GDM1 (cell line): ENCODE measurements around the gene DIP2B.
"Not testable (repeated sequence)": the region's sequence is repeated elsewhere in the genome, so short reads cannot be mapped to it uniquely, and the experiment has no call there.

Experiments used
- DNase-seq: peaks from one replicate; lab custom pipeline; 2025; lab: John Stamatoyannopoulos, UW

The DIP2B gene

DNA sequence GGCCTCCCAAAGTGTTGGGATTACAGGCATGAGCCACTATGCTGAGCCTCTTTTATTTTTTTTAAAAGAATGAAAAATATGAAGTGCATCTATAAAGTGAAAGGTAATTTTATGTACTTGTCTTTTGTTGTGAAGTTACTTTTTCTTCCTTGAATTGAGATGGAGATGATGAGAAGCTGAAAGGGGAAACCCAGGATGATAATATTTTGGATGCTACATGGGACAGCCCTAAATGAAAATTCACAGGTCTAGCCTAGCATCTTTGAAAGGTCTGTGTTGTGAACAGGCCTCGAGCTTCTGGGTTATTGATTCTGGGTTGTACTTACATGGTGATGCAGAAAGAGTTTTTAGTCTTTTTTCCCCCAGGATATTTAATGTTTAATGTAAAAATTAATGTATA is 14.6 kb downstream of the DIP2B start:
- no peak for DNase-seq

DNA sequence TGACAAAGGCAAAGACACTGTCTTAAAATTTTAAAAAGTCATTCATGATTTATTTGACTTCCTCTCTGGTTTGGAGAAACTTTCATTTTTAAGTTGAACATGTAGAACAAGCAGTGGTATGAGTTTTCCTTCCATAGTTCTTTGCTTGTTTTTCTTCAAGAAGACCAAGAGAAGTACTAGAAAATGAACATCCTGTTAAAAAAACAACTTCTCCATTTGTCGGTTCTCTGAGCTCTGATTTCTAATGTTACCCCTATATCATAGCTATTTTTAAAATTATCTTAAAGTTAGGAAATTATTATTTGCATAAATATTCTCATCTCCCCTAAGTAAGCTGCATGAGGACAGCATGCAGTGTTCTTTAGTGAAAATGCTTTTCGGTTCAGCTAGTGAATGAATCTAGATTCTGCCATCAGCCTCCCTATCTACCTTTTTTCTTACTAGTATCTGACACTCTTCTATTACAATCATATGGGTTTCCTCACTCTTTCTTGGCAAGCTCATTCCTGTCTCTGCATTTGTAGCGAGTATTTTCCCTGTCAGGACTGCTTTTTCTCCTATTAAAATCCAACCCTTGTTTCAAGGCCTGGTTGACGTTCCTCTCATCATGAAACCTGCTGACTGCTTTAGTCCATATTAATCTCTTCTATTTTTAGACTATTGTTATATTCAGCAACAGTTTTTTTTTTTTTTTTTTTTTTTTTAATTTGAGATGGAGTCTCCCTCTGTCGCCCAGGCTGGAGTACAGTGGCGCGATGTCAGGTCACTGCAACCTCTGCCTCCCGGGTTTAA is 15.8 kb downstream of the DIP2B start:
- DNase-seq, result no peak

DNA sequence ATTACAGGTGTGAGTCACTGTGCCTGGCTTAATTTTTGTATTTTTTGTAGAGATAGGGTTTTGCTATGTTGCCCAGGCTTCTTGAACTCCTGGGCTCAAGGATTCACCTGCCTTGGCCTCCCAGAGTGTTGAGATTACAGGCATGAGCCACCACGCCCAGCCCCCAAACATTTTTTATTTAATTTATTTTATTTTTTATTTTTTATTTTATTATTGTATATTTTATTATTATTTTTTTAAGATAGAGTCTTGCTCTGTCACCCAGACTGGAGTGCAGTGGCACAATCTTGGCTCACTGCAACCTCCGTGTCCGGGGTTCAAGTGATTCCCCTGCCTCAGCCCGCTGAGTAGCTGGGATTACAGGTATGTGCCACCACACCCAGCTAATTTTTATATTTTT is 17.0 kb downstream of the DIP2B start:
- DNase-seq, result not testable (repeated sequence)

DNA sequence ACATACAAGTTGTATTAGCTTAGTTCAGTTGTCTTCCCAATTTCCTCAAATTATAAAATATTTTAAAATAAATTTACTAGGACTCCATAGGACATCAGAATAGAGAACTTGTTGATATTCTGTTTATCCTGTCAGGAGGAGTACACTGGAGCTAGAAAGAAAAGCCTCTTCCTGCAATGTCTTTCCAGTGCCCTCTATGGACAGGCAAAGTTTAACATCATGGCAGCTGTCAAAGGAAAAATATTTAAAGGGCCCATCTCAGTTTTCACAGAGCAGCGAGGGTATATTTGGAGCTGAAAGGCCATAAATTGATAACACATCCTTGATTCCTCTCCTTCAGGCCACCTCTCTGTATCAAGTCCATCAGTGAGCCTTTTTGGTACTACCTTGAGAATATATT is 19.0 kb downstream of the DIP2B start:
- DNase-seq, result no peak

DNA sequence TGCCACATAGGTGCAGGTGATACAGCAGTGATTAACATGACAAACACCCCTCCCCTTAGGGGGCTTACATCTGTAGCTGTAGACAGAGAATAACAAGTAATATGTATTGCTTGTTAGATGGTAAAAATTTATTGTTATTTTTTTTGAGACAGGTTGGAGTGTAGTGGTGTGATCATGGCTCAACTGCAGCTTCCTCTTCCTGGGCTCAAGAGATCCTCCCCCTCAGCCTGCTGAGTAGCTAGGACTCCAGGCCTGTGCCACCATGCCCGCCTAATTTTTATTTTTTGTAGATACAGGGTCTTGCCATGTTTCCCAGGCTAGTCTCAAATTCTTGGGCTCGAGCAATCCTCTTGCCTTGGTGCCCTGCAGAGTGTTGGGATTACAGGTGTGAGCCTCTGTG is 19.8 kb downstream of the DIP2B start:
- no peak for DNase-seq

DNA sequence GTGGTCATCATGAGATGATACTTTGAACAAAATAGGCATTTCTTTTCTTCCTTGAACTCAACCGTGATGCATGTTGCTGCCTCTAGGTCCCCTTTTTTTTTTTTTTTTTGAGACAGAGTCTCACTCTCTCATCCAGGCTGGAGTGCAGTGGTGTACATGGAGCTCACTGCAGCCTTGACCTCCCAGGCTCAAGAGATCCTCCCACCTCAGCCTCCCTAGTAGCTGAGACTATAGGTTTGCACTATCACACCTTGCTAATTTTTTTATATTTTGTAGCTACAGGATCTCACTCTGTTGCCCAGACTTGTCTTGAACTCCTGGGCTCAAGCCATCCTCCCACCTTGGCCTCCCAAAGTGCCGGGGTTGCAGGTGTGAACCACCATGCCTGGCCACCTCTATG is 20.6 kb downstream of the DIP2B start:
- DNase-seq, result no peak

GRCh38 chr12:50527359-50527726 is 22.6 kb downstream of the DIP2B start:
- DNase-seq, result no peak

DNA sequence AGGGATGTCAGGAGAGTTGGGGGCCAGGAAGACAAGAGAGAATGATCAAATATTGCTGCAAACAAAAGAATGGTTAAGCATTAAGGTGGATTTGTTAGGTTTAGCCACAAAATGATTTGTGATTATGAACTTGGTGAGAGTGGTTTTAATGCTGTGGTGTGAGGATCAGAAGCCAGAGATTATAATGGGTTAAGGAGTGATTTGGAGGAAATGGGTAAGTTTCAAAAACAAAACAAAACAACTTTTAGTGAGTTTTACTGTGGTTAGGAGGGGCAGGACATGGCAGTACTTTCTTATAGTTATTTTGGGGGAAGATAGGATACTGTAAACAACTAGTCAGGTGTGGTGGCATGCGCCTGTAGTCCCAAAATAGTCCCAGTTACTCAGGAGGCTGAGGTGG is 24.0 kb downstream of the DIP2B start:
- no peak for DNase-seq

GRCh38 chr12:50529345-50529744 is 24.6 kb downstream of the DIP2B start:
- DNase-seq, result no peak

DNA sequence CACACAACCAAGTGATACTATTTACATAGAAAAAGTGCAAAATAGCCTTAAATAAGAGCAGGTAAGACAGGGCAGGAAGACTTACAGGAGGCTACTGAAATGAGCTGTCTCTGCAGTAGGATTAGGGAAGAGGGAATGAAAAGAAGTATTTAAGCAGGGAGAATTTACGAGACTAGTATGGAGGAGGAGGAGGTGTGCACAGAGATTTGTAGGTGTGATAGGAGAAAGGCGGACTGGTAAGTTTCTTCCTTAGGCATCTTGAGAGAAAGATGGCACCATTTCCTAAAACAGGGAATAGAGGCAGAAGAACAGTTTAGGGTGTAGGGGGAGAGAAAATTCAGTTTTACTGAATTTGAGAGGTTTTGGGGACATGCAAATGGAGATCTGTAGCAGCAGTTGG is 25.7 kb downstream of the DIP2B start:
- no peak for DNase-seq

DNA sequence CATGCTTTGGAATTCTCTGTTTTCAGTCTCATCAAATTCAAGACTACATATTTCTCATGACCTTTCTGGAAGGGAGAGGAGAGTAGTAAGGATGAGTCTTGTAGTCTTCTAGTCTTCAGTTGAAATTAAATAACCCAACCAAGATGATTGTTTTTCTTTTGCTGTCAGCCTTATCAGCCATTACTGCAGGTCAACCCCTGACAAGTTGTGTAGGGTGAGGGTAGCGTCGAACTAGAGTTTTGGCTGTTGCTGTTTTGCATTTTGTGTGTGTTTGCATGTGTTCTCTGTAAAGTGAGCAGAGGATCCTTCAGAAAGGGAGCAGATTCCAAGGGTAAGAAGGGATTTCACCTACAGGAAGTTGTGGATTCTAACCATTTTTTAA is 28.4 kb downstream of the DIP2B start:
- DNase-seq, result no peak

- DNase-seq, result no peak
Measured at GRCh38 chr12:50533971-50534370, 29.2 kb downstream of the DIP2B start.

- no peak for DNase-seq
Measured at GRCh38 chr12:50536831-50537537, 32.2 kb downstream of the DIP2B start.

DNA sequence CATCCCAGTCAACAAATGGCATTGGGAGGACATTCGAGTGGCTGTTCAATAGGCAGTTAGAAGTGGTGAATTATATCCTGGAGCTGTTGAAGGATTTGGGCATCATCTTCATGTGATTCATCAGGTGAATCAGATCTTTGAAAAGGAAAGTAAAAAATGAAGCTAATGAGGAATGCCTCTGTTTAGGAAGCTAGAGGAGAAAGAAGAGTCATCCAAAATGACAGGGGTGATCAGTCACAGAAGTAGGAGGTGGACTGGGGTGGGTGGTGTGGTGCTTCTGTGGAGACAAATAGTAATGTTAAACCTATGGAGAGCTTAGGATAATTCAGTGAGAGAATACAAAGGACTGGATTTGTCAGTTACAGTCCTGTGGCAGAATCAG is 32.7 kb downstream of the DIP2B start:
- no peak for DNase-seq

GRCh38 chr12:50538182-50538581 is 33.4 kb downstream of the DIP2B start:
- DNase-seq, result no peak

DNA sequence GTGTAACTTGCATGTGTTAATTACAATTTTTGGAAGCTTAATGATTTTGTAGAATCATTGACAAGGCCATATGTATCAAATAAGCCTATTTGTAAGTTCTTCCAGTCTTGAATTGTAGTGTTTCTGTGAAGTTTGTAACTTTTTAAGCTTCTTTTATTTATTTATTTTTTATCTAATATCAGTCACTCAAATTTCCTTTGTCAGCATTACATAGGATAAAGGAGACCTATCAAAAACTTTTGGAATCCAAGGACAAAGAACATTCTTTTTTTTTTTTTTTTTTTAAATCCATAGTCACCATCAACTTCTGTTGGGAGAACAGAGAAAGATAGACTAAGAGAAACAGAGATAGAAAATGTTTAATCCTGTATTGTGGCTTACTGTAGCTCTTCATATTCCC is 36.4 kb downstream of the DIP2B start:
- no peak for DNase-seq

DNA sequence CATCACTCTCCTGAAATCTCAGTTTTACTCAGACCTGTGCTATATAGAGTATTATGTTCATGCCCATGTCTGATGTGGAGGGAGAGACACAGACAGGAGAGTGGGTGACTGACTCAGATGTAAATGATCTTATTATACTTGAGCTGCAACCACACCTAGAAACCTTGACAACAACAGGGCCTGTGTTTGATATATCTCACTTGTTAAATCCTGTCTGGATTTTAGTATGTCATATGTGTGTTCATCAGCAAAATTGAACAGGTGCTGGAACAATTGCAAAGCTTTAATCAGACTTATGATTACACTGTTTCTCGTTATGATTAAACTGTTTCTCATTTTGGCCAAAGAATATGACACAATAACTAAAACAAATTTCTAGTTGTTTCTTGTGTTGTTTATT is 37.7 kb downstream of the DIP2B start:
- no peak for DNase-seq

DNA sequence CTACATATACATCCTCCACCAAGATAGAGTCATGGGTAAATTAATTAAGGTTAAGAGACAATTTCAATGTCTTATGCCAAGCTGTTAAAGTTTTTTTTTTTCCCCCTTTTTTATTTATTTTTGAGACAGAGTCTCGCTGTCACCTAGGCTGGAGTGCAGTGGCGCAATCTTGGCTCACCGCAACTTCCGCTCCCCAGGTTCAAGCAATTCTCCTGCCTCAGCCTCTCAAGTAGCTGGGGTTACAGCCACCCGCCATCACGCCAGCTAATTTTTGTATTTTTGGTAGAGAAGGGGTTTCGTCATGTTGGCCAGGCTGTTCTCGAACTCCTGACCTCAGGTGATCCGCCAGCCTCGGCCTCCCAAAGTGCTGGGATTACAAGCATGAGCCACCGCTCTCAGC is 38.4 kb downstream of the DIP2B start:
- DNase-seq, result not testable (repeated sequence)

GRCh38 chr12:50545213-50545612 is 40.4 kb downstream of the DIP2B start:
- DNase-seq, result no peak

DNA sequence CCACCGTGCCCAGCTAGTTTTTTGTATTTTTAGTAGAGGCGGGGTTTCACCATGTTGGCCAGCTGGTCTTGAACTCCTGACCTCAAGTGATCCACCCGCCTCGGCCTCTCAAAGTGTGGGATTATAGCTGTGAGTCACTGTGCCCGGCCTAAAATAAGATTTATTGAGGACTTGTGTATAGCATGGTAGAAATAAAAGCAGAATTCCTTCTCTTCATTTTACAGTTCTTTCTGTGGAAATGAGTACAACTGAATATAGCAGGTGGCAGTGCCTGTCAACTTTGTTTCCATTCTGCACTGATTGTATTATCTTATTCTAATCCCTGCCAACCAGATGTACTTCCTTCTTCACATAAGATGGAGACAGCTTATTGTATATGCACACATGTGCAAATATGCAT is 41.0 kb downstream of the DIP2B start:
- no peak for DNase-seq

GRCh38 chr12:50546441-50547318 is 41.9 kb downstream of the DIP2B start:
- no peak for DNase-seq

DNA sequence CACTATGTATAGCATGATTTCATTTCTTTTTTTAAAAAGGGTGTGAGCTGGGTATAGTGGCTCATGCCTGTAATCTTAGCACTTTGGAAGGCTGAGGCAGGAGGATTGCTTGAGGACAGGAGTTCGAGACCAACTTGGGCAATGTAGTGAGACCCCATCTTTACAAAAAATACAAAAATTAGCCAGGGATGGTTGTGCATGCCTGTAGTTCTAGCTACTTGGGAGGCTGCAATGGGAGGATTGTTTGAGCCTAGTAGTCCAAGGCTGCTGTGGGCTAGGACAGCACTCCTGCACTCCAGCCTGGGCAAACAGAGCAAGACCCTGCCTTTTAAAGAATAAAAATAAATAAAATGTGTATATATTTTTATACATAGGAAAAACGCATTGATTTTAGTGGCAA is 43.0 kb downstream of the DIP2B start:
- no peak for DNase-seq

DNA sequence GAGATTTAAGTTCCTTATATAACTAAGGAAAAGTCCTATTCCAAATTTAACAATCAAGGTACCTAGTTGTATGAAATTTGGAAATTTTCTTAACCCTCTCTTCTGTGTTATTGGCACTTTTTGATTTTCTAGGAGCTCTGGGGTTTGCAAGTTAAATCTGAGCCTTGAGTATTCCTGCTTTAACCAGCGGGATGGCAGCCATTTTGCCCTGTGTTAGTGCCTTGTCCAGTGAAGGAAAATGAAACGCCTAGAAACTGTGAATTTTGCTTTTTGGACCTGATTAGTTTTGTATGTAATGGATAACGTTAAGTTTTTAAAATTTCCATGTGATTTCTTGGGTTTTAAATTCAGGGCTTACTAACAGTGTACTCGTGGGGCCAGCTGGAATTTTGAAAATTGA is 45.1 kb downstream of the DIP2B start:
- no peak for DNase-seq
